ENCODE results near the gene NELFA. TPM values are rescaled to one million over a fixed set of nuclear protein-coding genes. Genes with fewer than 3 reads are reported as not detected.

Gene NELFA
- total RNA-seq, 1 experiment from 2014 or later = 56.1 TPM

GRCh38 chr4:2051086-2051485 is 42.3 kb upstream of the NELFA start:
- peaks cover 5 to 13% of the 10 kb centered on the region in 2 experiments; a peak in 3 of 4 replicates for H3K4me1 ChIP-seq (ENCODE audit: control insufficient read depth in 1 of 2, insufficient read depth in 2 of 2, low read length in 2 of 2)
- no TSS peak for BruUV-seq (replicated peaks)
- no peak overlapping the region for H3K9ac ChIP-seq (ENCODE audit: low read length)
- TF ChIP-seq EGR1 (IDR thresholded peaks at IDR 0.05; ENCODE audit: low read depth) (no peak), ZFX (IDR thresholded peaks at IDR 0.05) (no peak), CEBPB (IDR thresholded peaks at IDR 0.05; ENCODE audit: low read depth) (no peak), ZBTB33 (IDR thresholded peaks at IDR 0.05; ENCODE audit: extremely low read depth, insufficient replicate concordance, low read length) (no peak)
- H3K4me3 ChIP-seq (replicated peaks in 1 of 2; ENCODE audit: low read depth in 1 of 2, low read length in 2 of 2) = no peak overlapping the region
- no peaks in the 10 kb centered on the region for H3K9me3 ChIP-seq (ENCODE audit: control insufficient read depth in 1 of 2, insufficient read depth in 1 of 2, low read depth in 1 of 2, low read length in 2 of 2)
- no peaks in the 10 kb centered on the region for H3K27me3 ChIP-seq (ENCODE audit: insufficient read depth, low read length)
- intact Hi-C loops (cut with micrococcal nuclease) = no loop called here
- no peak overlapping the region for H3K27ac ChIP-seq (ENCODE audit: low read depth, low read length)
- H3K4me2 ChIP-seq (ENCODE audit: low read length) = no peak overlapping the region
- ChIA-PET RAD21 (ENCODE audit: low non-redundant PET in 1 of 2, low total read pairs in 2 of 2, uncharacterized antibody in 2 of 2, unreplicated experiment in 2 of 2) (no interaction called here), POLR2A (no interaction called here), CTCF (no interaction called here)
- no peaks in the 10 kb centered on the region for H3K9me2 ChIP-seq (ENCODE audit: insufficient read depth)
- no peak overlapping the region for H2AFZ ChIP-seq (ENCODE audit: low read depth, low read length, poor library complexity, severe bottlenecking)
- no peaks in the 10 kb centered on the region for H3K79me2 ChIP-seq (ENCODE audit: insufficient read depth, low read length)
- DNase-seq (ENCODE audit: low read depth, low spot score) (no peak), ATAC-seq (no peak)
- H3K36me3 ChIP-seq (ENCODE audit: control insufficient read depth in 1 of 2, insufficient read depth in 2 of 2, low read length in 2 of 2) = no peaks in the 10 kb centered on the region
- H4K20me1 ChIP-seq (ENCODE audit: insufficient read depth) = no peaks in the 10 kb centered on the region

- Histone ChIP-seq H3K79me2 (ENCODE audit: insufficient read depth, low read length) (no peaks in the 10 kb centered on the region), H2AFZ (ENCODE audit: low read depth, low read length, poor library complexity, severe bottlenecking) (no peak overlapping the region), H3K9ac (ENCODE audit: low read length) (no peak overlapping the region), H4K20me1 (ENCODE audit: insufficient read depth) (no peaks in the 10 kb centered on the region), H3K4me2 (ENCODE audit: low read length) (no peak overlapping the region), H3K9me2 (ENCODE audit: insufficient read depth) (no peaks in the 10 kb centered on the region), H3K36me3 (ENCODE audit: control insufficient read depth in 1 of 2, insufficient read depth in 2 of 2, low read length in 2 of 2) (no peaks in the 10 kb centered on the region), H3K4me3 (replicated peaks in 1 of 2; ENCODE audit: low read depth in 1 of 2, low read length in 2 of 2) (no peak overlapping the region), H3K27ac (ENCODE audit: low read depth, low read length) (no peak overlapping the region), H3K27me3 (ENCODE audit: insufficient read depth, low read length) (no peaks in the 10 kb centered on the region), H3K9me3 (ENCODE audit: control insufficient read depth in 1 of 2, insufficient read depth in 1 of 2, low read depth in 1 of 2, low read length in 2 of 2) (no peaks in the 10 kb centered on the region; a peak in 1 of 4 replicates), H3K4me1 (ENCODE audit: control insufficient read depth in 1 of 2, insufficient read depth in 2 of 2, low read length in 2 of 2) (peaks cover 5 to 24% of the 10 kb centered on the region in 2 experiments; a peak in 3 of 4 replicates)
- no peak for TF ChIP-seq POLR2A (IDR thresholded peaks at IDR 0.05; ENCODE audit: borderline replicate concordance, extremely low read depth, insufficient read depth, insufficient read length)
- no peak for TF ChIP-seq FOSL1 (IDR thresholded peaks at IDR 0.05; ENCODE audit: low read depth)
- TF ChIP-seq EZH2 (IDR thresholded peaks at IDR 0.05) = no peak
- no peak for TF ChIP-seq ZFX (IDR thresholded peaks at IDR 0.05)
- no peak for TF ChIP-seq EGR1 (IDR thresholded peaks at IDR 0.05; ENCODE audit: low read depth)
- no peak for TF ChIP-seq REST (IDR thresholded peaks at IDR 0.05; ENCODE audit: low read depth)
- no peak for TF ChIP-seq ZNF274 (IDR thresholded peaks at IDR 0.05; ENCODE audit: low read depth, low read length)
- no peak for TF ChIP-seq CEBPB (IDR thresholded peaks at IDR 0.05; ENCODE audit: low read depth)
- no peak for TF ChIP-seq ATF3 (IDR thresholded peaks at IDR 0.05)
- TF ChIP-seq RAD21 (IDR thresholded peaks at IDR 0.05; ENCODE audit: low read depth) = no peak
- TF ChIP-seq CBX3 (IDR thresholded peaks at IDR 0.05; ENCODE audit: low read depth) = no peak
- TF ChIP-seq ELF1 (IDR thresholded peaks at IDR 0.05; ENCODE audit: borderline replicate concordance, low read depth) = no peak
- TF ChIP-seq ZBTB33 (IDR thresholded peaks at IDR 0.05; ENCODE audit: extremely low read depth, insufficient replicate concordance, low read length) = no peak
- no peak for TF ChIP-seq SIN3A (IDR thresholded peaks at IDR 0.05; ENCODE audit: low read depth)
- CTCF ChIA-PET = no interaction called here
- POLR2A ChIA-PET = no interaction called here
- ATAC-seq (no peak), DNase-seq (ENCODE audit: low read depth, low spot score) (no peak)
- intact Hi-C loops (cut with micrococcal nuclease) = no loop called here
- no TSS peak for BruUV-seq (replicated peaks)
- RAD21 ChIA-PET (ENCODE audit: low non-redundant PET in 1 of 2, low total read pairs in 2 of 2, uncharacterized antibody in 2 of 2, unreplicated experiment in 2 of 2) = no interaction called here
Observed at GRCh38 chr4:2049811-2050210, 41.0 kb upstream of the NELFA start.

Data from HCT116 (cell line).